OCI-LY7 (cell line): ENCODE results near the gene TSHZ2.

Source experiments
- CTCF ChIP-seq: fragments of 200-600 bp; sonication (generic); conservative IDR thresholded peaks from 2 replicates; pipeline ENCODE4 v1.5.1; 2014; ENCODE audit warnings: mild to moderate bottlenecking, antibody characterized with exemption, low read length, moderate library complexity, mixed read lengths
- EZH2phosphoT487 ChIP-seq: fragments of 200-600 bp; sonication (generic); IDR thresholded peaks from 2 replicates; pipeline ENCODE4 v1.6.1; 2018; ENCODE audit warnings: low read depth, borderline replicate concordance, mild to moderate bottlenecking, mixed run types, antibody characterized with exemption, low read length, moderate library complexity, mixed read lengths

DNA sequence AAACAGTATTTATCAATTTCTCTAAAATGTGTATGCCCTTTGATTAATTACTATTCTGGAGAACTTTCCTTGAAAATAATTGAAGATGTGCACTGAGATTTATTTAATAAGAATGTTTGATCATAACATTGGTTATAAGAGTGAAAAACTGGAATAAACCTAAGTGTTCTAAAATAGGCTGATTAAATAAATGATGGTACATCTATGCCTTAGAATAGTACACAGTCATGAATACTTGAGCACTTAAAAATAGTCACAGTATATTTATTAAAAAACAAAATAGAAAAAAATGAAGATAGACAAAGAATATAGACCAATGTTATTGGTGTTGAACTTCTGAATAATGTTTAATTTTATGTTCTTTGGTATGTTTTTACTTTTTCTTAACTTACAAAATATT is 528.5 kb downstream of the TSHZ2 start:
- TF ChIP-seq CTCF (no peak), EZH2phosphoT487 (no peak)
